GM12891 (cell line): ENCODE measurements around the gene DNAJC30.

Experiments
- DNase-seq: peaks from one replicate; pipeline ENCODE4 v3.0.0; 2011; ENCODE audit warnings: low spot score; ENCODE audit not compliant: insufficient read length
- FAIRE-seq: peaks from 2 replicates; lab custom pipeline; 2011; peaks lifted over from hg19 to GRCh38; lab: Jason Lieb, UNC
- PAX5 ChIP-seq: IDR thresholded peaks from 2 replicates; pipeline ENCODE4 v1.6.1; 2011; ENCODE audit warnings: low read length, moderate library complexity, mild to moderate bottlenecking; ENCODE audit not compliant: insufficient read depth, severe bottlenecking
- POLR2A ChIP-seq: IDR thresholded peaks from 2 replicates; pipeline ENCODE4 v1.6.1; 2011; ENCODE audit warnings: low read depth, low read length, control low read depth
- POLR2AphosphoS5 ChIP-seq: IDR thresholded peaks from 2 replicates; pipeline ENCODE4 v1.6.1; 2011; ENCODE audit warnings: low read depth, low read length, control low read depth
- POU2F2 ChIP-seq: IDR thresholded peaks from 2 replicates; pipeline ENCODE4 v1.6.1; 2011; ENCODE audit warnings: low read depth, mild to moderate bottlenecking, control low read depth, low read length, moderate library complexity
- SPI1 ChIP-seq: IDR thresholded peaks from 2 replicates; pipeline ENCODE4 v1.6.1; 2011; ENCODE audit warnings: low read depth, low read length, control low read depth
- TAF1 ChIP-seq: IDR thresholded peaks from 2 replicates; pipeline ENCODE4 v1.6.1; 2011; ENCODE audit warnings: low read depth, low read length, control low read depth

DNAJC30 gene

DNA sequence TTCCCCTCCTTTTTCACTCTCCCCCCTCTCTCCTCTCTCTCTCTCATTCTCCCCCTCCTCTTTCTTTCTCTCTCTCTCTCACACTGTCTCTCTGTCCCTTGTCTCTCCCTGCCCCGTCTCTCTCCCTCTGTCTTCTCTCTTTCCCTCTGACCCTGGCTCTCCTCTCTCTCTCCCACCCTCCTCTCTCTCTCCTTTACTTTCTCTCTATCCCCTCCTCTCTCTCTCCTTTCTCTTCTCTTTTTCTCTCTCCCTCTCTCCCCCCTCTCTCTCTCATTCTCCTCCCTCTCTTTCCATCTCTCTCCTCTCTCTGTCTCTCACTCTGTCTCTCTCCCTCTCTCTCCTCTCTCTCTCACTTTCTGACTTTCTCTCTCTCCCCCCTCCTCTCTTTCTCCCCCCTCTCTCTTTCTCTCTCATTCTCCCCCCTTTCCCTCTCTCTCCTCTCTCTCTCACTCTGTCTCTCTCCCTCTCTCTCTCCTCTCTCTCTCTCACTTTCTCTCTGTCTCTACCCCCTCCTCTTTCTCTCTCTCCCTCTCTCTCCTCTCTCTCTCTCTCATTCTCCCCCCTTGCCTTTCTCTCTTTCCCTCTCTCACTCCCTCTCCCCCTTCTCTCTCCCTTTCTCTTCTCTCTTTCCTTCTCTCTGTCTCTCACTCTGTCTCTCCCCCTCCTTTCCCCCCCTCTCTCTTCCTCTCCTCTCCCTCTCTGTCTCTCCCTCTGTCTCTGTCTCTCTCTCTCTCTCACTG lies 34.5 kb downstream of the DNAJC30 start:
- DNase-seq (no peak), FAIRE-seq (no peak)
- TF ChIP-seq PAX5 (no peak), POU2F2 (no peak), POLR2AphosphoS5 (no peak), SPI1 (no peak), TAF1 (no peak), POLR2A (no peak)

DNA sequence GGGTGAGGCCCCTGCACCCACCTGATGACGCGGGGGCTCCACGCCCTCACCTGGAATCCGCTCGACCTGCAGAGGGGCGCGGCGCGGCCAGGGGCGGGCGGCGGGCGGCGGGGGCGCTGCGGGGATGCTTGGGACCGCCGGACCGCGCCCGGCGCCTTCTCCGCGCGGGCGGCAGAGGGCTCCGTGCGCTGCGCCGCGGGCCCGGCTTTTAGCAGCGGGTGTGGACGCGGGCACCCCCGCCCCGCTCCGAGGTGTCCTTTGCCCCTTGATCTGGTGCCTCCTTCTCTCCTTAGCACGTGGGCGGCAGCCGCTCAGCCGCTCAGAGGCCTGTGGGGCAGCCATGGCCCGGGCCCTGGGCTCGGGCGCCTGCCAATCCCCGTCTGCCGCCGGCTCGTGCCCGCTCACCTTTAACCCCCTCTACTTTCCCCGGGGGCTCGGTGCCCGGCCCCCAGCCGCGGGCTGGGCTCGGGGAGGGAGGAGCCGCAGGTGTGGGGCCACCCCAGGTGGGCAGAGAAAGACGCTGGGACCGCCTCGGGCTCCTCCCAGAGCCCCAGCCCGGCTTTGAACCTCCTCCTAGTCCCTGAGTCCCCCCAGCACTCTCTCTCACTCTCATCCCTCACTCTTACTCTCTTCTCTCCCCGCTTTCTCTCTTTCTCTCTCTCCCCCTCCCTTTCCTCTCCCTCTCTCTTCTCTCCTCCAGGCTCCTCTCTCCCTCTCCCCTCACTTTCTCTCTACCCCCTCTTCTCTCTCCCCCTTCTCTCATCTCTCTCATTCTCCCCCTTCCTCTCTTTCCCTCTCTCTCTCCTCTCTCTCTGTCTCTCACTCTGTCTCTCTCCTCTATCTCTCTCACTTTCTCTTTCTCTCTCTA lies 35.3 kb downstream of the DNAJC30 start:
- DNase-seq (peak; percentile 43), FAIRE-seq (no peak)
- TF ChIP-seq PAX5 (no peak), TAF1 (no peak), SPI1 (no peak), POLR2A (no peak)

DNA sequence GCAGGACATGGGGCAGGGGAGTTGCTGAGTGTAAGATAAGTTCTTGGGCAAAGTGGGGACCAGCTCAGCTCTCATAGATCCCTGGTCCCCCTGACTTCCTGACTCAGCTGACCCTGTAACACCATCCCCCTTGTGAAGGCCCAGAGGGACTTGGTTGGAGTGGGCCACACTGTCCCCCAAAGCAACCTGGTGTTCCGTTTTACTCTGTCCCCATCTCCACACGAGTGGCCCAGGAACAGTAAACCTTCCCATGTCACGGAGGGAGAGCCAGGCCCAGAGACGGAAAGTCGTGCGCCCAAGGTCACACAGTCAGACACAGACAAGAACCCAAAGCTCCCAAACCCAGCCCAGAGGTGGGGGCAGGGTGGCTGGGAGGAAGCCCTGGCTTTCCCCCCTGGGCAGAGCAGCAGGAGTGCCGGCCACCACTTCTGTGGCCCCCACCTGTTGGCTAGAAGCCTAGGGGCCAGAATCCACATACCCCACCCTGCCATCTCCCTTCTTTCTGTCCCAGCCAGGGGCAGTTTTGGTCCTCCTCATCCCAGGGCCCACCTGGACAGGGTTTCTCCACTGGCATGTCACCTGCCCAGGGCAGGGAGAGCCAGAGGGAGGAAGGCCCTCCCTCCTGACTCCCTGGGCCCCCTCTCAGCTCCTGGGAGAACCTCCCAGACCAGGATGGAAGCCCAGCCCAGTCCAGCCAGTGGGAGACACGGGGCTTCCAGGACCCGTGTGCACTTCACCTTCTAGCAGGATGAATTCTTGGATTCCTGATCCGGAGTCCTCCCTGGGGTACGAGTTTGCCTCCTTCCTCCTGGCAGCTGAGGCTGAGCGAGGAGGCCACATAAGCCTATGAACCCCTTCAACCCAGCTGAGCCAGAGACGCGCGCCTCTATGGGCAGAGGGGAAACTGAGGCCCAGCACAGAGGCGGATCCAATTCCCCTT lies 36.2 kb downstream of the DNAJC30 start:
- no peak for DNase-seq
- TF ChIP-seq POLR2A (no peak), PAX5 (no peak), TAF1 (no peak), POLR2AphosphoS5 (no peak), POU2F2 (no peak), SPI1 (no peak)
- FAIRE-seq: no peak

DNA sequence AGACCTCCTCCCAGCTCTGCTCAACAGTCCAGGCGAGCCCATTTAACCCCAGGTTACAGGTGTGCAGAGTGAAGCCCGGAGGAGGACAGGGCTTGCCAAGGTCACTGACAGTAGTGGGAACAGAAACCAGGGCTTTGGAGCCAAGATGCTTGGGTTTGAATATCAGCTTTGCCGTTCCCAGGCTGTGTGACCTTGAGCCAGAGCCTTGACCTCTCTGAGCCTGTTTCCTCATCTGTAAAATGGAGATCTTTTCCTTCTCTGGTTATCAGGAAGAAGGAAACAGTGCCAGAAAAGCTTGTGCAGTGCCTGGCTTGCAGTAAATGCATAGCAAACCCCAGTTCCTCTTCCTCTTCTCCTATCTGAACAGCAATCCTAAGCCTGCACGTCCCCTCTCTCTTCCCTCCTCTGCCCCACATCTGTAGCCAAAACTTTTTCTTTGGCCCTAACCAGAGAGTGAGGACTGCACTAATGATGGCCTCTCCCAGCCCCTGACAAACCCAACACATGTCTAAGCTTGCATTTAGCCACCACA lies 37.5 kb downstream of the DNAJC30 start:
- TF ChIP-seq SPI1 (0 out of 2 replicates have a peak, but pooled peaks have one; percentile 24), PAX5 (no peak)
- FAIRE-seq (no peak), DNase-seq (no peak)

DNA sequence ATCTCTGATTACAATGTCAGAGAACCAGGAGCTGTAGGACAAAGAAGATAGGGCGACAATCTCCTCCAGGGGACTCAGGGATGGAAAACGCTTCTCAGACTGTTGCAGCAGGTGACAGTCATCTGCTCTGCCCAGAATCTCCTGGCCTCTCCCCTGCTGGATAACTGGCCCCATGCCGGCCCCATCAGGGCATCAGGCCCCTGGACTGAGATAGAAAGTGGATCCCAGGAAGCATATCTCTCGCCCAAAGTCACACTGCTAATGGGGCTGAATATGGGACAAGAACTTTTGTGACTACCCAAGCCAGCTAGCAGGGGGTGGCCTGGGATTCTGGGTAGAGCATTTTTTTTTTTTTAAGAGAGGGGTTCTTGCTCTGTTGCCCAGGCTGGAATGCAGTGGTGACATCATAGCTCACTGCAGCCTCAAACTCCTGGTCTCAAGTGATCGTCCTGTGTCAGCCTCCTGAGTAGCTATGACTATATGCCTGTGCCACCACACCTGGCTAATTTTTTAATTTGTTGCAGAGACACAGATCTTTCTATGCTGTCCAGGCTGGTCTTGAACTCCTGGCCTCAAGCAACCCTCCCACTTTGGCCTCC lies 38.5 kb downstream of the DNAJC30 start:
- no peak for FAIRE-seq
- DNase-seq: no peak
- no peak for TF ChIP-seq SPI1
- TF ChIP-seq POLR2AphosphoS5: no peak
- TF ChIP-seq TAF1: no peak
- no peak for TF ChIP-seq POU2F2
- no peak for TF ChIP-seq PAX5
- no peak for TF ChIP-seq POLR2A

DNA sequence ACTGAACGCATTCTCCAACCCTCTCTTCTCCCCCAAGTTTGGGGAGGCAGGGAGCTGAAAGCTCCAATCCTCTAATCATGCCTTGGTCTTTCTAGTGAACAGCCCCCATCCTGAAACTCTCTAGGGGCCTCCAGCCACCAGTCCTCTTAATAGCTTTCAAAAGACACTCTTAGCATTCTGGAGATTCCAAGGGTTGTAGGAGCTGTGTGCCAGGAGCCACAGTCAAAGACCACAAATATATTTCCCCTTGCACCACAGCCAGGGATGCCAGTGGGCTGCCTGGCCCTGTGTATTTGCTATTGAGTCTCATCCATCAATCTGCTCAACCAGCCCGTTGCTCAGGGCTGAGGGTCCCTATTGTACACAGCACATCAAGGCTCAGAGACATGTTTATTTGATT lies 40.4 kb downstream of the DNAJC30 start:
- TF ChIP-seq POLR2A (no peak), PAX5 (no peak), POLR2AphosphoS5 (no peak), POU2F2 (no peak), SPI1 (no peak), TAF1 (no peak)
- FAIRE-seq: no peak
- DNase-seq: no peak

DNA sequence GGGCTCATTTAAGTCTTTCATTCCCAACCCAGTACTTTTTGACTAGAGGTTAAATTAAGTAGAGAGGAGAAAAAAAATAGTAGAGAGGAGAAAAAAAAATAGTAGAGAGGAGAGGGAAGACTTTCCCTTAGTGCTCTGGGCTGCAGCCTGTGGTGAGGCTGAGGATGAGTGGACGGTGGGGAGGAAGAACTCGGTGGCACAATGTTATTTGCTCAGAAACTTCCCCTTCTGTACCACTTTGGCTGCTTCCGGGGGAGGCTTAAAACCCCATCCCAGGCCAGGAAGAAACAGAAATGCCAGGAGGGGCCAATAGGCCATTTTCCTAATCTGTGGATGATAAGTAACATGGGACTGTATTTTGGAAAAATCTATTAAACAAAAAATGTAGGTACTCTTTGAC lies 44.3 kb downstream of the DNAJC30 start:
- no peak for DNase-seq
- TF ChIP-seq POLR2AphosphoS5: no peak
- TF ChIP-seq POLR2A: no peak
- no peak for TF ChIP-seq SPI1
- TF ChIP-seq POU2F2: no peak
- no peak for TF ChIP-seq PAX5
- TF ChIP-seq TAF1: no peak
- FAIRE-seq: no peak

DNA sequence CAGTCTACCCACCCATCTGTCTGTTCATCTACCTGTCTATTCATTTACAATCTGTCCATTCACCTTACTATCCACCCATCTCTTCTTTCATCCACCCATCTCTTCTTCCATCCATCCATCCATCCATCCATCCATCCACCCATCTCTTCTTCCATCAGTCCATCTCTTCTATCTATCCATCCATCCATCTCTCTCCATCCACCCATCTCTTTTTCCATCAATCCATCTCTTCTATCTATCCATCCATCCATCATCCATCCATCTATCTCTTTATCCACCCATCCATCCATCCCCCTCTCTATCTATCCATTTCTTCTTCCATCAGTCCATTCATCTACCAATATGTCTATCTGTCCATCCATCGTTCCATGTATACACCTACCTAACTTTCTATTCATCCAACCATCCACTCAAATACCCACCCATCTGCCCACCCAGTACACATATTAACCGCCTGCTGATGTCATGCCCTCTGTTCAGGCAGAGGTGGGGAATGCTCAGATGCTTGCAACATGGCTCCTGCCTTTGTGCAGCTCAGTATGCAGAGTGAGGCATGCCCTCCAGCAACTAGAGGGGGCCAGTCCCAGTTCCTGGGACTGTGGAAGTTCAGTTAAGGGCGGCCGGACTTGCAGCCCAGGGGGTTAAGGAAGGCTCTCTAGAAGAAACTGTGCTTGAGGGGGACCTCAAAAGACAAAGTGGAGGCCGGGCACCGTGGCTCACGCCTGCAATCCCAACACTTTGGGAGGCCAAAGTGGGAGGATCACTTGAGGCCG lies 47.6 kb downstream of the DNAJC30 start:
- TF ChIP-seq POLR2AphosphoS5: no peak
- no peak for TF ChIP-seq SPI1
- no peak for TF ChIP-seq PAX5
- TF ChIP-seq TAF1: no peak
- no peak for TF ChIP-seq POU2F2
- no peak for TF ChIP-seq POLR2A
- no peak for FAIRE-seq
- no peak for DNase-seq
